SJSA1 (cell line): ENCODE data around the gene MOCOS. TPM values are rescaled to one million over a fixed set of nuclear protein-coding genes. Genes with fewer than 3 reads are reported as not detected.

Experiments used
- DNase-seq, 2 experiments: peaks; one replicate each; pipeline ENCODE4 v3.0.0-alpha.2; 2015 to 2020; ENCODE audit warnings: low spot score in 2 of 2, low read depth in 1 of 2
- H3K27ac ChIP-seq: fragments of 250-450 bp; sonication (Bioruptor Pico); 2 replicates; pipeline ENCODE4 v1.5.1; 2020; ENCODE audit warnings: mild to moderate bottlenecking, moderate library complexity
- H3K27me3 ChIP-seq: fragments of 250-450 bp; sonication (Bioruptor Pico); replicated peaks from 2 replicates; pipeline ENCODE4 v1.5.1; 2020; ENCODE audit warnings: mild to moderate bottlenecking, moderate library complexity
- H3K36me3 ChIP-seq: fragments of 250-450 bp; sonication (Bioruptor Pico); 2 replicates; pipeline ENCODE4 v1.5.1; 2020; ENCODE audit warnings: mild to moderate bottlenecking
- H3K4me1 ChIP-seq: fragments of 250-450 bp; sonication (Bioruptor Pico); replicated peaks from 2 replicates; pipeline ENCODE4 v1.6.1; 2021; ENCODE audit warnings: mild to moderate bottlenecking
- H3K4me3 ChIP-seq: fragments of 250-450 bp; sonication (Bioruptor Pico); 2 replicates; pipeline ENCODE4 v1.5.1; 2020; ENCODE audit warnings: mild to moderate bottlenecking
- H3K9me3 ChIP-seq: fragments of 250-450 bp; sonication (Bioruptor Pico); replicated peaks from 2 replicates; pipeline ENCODE4 v1.5.1; 2020; ENCODE audit warnings: mild to moderate bottlenecking
- total RNA-seq: library from RNA; depleted of rRNA; stranded (reverse); fragments of >200 nt; shearing (Covaris generic); gene quantifications from 2 replicates; pipeline ENCODE4 v1.2.3, GENCODE V29; 2014

MOCOS gene
- total RNA-seq, 1 experiment from 2014 or later = 0.34 TPM

DNA sequence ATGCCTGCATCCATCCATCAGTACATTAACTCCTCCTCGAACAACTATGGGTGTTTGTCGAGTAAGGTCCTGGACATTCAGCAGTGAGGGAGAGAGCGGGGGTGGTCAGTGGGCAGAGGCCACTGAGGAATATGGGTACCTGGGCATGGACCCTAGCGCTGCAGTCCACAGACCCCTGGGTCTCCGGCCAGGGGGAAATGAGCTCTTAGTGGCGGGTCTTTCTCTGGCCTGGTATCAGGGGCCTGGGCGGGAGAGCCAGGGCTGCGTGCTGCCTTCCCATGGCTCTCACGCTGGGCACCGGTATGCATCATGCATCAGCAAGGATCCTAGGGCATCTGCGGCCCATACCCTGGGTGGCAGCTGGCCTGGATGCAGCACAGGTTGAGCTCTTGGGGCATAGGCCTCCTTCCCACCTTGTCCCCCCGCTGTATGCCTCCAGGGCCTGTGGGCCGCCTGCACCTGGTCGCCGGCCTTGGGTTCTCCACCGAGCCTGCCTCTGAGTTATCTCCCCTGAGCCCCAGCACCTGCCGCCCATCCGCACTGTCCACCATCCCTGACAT is 1.3 kb upstream of the MOCOS start:
- H3K9me3 ChIP-seq = no peaks in the 10 kb centered on the region; the same call in 1 of the 2 replicates
- H3K27ac ChIP-seq = no peak overlapping the region
- DNase-seq = no peak
- H3K27me3 ChIP-seq = no peaks in the 10 kb centered on the region
- no peak overlapping the region for H3K4me3 ChIP-seq
- peaks cover 11% of the 10 kb centered on the region for H3K4me1 ChIP-seq
- H3K36me3 ChIP-seq = no peaks in the 10 kb centered on the region

- peak in 1 of 2 experiments; percentile 12 for DNase-seq
- Histone ChIP-seq H3K36me3 (no peaks in the 10 kb centered on the region), H3K27ac (no peak overlapping the region), H3K4me1 (peaks cover 11% of the 10 kb centered on the region), H3K9me3 (no peaks in the 10 kb centered on the region; the same call in 1 of the 2 replicates), H3K27me3 (no peaks in the 10 kb centered on the region), H3K4me3 (peak overlapping the region; percentile 55)
Observed at GRCh38 chr18:36186461-36187192, 670 bp upstream of the MOCOS start.

DNA sequence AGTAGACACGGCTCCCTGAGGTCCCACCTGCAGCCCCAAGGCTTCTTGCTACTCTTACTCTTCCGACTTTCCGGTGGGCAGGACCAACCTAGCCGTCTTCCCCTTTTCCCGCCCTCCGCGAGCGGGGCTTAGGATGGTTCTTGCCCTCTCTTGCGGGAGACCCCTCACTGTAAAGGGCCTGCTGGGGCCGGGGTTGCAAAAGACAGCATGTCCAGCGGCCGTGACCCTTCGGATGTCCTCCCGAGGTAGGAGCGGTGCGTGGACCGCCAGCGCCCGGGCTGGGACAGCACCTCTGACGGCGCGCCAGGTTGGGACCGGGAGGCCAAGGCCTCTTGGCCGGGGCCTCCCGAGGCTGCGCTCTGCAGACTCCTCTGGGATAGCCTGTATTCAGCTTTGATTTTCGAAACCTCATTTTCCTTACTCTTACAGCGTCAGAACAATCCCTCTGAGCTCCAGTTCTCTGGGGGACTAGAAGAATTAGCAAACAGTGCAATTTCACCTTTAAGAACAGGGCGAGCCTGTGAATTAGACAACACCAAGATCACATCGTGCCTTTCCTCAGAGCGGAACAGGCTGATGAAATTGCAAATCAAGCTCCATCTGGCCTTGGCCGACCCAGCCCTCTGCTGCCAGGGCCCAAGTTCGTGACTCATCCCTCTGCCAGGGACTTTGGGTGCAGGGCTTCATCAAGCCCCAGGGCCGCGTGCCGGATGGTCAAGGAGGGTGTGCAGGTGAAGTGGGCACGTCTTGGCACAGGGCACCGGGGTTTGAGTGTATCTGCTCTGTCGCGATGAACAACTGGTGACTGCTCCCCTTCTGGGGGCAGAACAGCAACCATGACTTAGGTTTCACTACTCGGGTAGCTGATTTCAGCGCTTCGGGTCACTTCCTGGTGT is 777 bp downstream of the MOCOS start:
- no peaks in the 10 kb centered on the region for H3K36me3 ChIP-seq
- peak overlapping the region; percentile 55 for H3K4me3 ChIP-seq
- DNase-seq = no peak
- no peaks in the 10 kb centered on the region for H3K27me3 ChIP-seq
- no peak overlapping the region for H3K27ac ChIP-seq
- H3K4me1 ChIP-seq = peaks cover 11% of the 10 kb centered on the region
- H3K9me3 ChIP-seq = no peaks in the 10 kb centered on the region; the same call in 1 of the 2 replicates

DNA sequence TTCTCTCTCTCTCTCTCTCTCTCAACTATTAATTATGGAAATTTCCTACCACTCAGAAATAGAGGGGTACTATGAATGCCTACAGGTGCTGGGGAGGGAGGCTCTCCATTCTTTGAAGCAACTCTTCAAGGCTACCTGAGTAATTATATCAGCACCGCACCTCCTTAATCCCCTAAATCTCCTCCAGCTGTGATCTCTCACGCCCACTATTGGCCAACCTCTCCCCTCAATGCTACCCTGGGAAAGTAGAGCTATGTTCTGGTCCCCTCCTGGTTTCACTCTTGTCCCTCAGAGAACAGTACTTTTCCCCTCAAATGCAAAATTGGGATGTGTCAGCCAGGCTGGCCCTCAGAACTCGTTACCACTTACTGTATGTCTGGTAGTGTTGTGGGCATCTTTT is 1.6 kb downstream of the MOCOS start:
- Histone ChIP-seq H3K27me3 (no peaks in the 10 kb centered on the region), H3K36me3 (no peaks in the 10 kb centered on the region), H3K4me3 (no peak overlapping the region), H3K9me3 (no peaks in the 10 kb centered on the region; the same call in 1 of the 2 replicates), H3K27ac (no peak overlapping the region), H3K4me1 (peaks cover 11% of the 10 kb centered on the region)
- no peak for DNase-seq

DNA sequence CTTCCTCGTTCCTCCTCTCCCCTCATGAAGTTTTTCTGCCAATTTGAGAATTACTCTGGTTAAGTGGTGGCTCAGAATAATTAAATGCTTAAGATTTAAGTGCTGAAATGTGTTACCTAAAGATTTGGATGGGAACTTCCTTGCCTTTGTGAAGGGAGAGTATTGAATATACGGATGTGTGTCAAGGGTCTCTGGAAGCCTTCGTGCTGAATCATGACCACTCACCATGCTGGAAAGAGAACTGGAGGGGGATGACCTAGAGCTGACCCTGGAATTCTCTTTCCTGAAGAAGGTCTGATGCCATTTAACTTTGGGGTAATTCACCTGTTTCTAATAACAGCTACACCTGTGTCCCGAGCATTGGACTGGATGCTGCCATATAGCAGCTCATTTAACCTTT is 2.2 kb downstream of the MOCOS start:
- DNase-seq = no peak
- peaks cover 11% of the 10 kb centered on the region for H3K4me1 ChIP-seq
- no peak overlapping the region for H3K4me3 ChIP-seq

DNA sequence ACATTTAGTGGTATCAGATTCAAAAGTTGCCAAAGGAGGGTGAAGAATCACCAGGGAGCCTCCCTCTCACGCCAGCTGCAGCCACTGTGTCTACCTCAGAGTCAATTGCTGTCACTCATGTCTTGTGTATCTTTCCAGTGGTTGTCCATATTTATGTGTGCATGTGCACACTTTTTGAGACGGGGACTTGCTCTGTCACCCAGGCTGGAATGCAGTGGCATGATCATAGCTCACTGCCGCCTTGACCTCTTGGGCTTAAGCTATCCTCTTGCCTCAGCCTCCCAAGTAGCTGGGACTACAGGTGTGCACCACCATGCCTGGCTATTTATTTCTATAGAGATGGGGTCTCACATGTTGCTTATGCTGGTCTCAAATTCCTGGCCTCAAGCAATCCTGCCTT is 4.0 kb downstream of the MOCOS start:
- DNase-seq = no peak
- no peak overlapping the region for H3K4me3 ChIP-seq
- no peak overlapping the region for H3K27ac ChIP-seq
- H3K27me3 ChIP-seq = no peaks in the 10 kb centered on the region
- H3K36me3 ChIP-seq = no peaks in the 10 kb centered on the region
- peaks cover 11% of the 10 kb centered on the region for H3K4me1 ChIP-seq
- no peaks in the 10 kb centered on the region; the same call in 1 of the 2 replicates for H3K9me3 ChIP-seq

More for the DNA sequence above, 2.2 kb downstream of the MOCOS start:
- no peaks in the 10 kb centered on the region for H3K36me3 ChIP-seq
- H3K27ac ChIP-seq = no peak overlapping the region
- H3K27me3 ChIP-seq = no peaks in the 10 kb centered on the region
- H3K9me3 ChIP-seq = no peaks in the 10 kb centered on the region; the same call in 1 of the 2 replicates

DNA sequence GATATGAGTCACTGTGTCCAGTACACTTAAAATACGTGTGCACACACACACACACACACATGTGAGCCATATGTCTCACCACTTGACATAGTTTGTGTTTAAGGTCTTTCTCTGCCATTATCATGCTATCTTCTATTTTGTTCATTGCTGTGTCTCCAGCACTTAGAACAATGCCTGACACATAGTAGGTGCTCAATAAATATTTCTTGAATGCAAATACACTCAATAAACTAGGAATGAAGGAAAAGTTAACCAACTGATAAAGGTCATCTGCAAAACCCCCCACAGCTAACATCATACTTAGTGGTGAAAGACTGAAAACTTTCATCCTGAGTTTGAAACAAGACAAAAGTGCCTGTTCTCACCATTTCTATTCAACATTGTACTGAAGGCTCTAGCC is 4.4 kb downstream of the MOCOS start:
- H3K36me3 ChIP-seq = no peaks in the 10 kb centered on the region
- H3K27me3 ChIP-seq = no peaks in the 10 kb centered on the region
- H3K4me3 ChIP-seq = no peak overlapping the region
- DNase-seq = no peak
- no peak overlapping the region for H3K27ac ChIP-seq
- H3K4me1 ChIP-seq = peaks cover 10% of the 10 kb centered on the region
- H3K9me3 ChIP-seq = no peaks in the 10 kb centered on the region; the same call in 1 of the 2 replicates

DNA sequence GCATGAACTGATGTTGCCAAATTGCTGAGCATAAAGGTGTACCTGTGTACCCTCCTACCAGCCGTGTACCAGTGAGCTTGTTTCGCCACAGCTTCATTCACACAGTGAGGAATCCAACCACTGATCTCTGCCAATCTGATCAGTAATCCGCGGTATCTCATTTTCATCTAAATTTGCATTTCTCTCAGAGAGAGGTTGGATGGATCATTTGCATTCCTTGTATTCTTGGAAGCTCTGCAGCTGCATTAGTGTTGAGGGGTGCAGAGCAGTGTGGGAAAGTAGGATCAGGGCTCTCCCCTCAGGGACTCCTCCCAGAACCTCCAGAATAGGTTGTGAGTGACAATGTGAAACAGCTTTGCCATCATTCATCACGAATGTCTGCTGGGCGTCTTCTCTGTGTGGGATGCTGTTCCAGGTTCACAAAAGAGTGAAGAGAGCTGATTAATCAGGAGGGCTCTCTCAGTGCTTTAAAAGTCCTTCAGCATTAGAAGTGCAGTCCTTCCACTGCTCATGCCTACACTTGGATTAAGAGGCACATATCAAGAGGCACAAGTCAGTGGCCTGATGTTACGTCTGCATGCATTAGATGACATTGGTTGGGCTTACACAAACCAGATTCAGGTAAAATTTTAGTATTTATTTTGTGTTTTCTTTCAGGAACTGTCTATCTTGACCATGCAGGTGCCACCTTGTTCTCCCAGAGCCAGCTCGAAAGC is 7.5 kb downstream of the MOCOS start:
- Histone ChIP-seq H3K27me3 (no peaks in the 10 kb centered on the region), H3K9me3 (no peaks in the 10 kb centered on the region), H3K27ac (no peak overlapping the region), H3K4me1 (no peaks in the 10 kb centered on the region), H3K36me3 (no peaks in the 10 kb centered on the region), H3K4me3 (no peak overlapping the region)
- DNase-seq = no peak

DNA sequence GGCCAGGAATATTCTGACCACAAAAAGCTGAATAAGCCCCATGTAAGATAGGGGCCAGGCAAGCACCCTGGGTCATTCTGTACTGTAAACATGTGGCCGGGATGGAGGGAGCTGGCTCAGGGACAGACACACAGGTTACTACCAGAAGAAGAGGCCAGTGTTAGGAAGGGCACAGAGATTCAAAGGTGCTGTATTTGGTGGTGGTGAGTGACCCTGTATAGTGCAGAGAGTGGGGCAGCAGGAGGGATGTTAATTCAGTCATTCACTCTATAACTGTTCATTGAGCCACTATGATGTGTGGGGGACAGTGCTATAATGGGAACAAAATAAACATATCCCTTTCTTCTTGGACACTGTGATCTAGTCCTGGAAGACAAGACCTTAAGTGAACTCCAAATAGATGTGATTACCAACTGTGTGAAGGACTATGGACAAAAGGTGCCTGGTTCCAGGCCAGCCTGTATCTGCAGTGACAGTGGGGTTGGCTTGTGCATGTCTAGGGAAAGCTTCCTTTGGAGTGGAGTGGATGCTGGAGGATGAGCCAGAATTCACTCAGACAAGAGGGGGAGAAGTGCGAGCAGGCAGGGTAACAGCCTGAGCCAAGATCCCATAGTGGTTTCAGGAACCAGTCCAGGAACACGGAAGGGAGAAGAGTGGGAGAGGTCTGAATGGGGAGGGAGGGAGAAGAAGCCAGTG is 8.3 kb downstream of the MOCOS start:
- DNase-seq = no peak

DNA sequence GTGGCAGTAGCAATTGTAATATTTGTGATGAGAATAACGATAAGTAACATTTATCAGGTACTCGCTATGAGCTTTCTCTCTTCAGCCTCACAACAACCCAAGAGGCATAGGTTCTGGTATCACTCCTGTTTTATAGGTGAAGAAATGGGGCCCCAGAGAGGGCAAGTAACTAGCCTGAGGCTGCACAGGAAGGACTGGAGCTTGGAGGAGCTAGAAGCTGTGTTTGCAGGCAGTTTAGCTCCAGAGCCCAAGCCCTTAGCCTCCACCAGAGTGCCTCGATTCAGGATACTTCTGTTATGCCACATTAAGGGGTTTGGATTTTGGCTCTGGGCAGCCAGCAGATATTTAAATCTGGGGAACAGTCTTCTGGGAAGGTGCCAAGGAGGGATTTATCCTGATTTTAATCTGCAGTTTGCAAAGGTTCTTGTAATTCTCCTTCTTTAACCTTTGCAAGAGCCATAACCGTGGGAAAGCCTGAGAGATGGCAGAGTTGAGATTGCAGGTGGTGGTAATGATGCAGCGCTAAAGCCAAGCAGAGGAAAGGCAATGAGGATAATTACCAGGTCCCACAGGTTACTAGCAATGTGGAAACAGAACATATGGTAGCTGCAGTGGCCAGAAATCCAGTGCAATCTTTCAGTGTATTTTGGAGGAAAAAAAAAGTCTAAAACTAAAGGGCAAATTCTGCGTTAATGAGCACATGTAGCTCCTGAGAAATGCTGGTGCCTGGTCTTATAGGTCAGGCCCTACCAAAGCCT is 9.1 kb downstream of the MOCOS start:
- Histone ChIP-seq H3K27me3 (no peaks in the 10 kb centered on the region), H3K4me3 (no peak overlapping the region), H3K27ac (no peak overlapping the region), H3K9me3 (no peaks in the 10 kb centered on the region), H3K4me1 (no peaks in the 10 kb centered on the region), H3K36me3 (no peaks in the 10 kb centered on the region)
- no peak for DNase-seq

More for the DNA sequence above, 8.3 kb downstream of the MOCOS start:
- no peaks in the 10 kb centered on the region for H3K27me3 ChIP-seq
- no peak overlapping the region for H3K27ac ChIP-seq
- no peaks in the 10 kb centered on the region for H3K9me3 ChIP-seq
- H3K4me1 ChIP-seq = no peaks in the 10 kb centered on the region
- no peaks in the 10 kb centered on the region for H3K36me3 ChIP-seq
- no peak overlapping the region for H3K4me3 ChIP-seq

- Histone ChIP-seq H3K27ac (no peak overlapping the region), H3K27me3 (no peaks in the 10 kb centered on the region), H3K4me1 (no peaks in the 10 kb centered on the region), H3K36me3 (no peaks in the 10 kb centered on the region), H3K9me3 (no peaks in the 10 kb centered on the region), H3K4me3 (no peak overlapping the region)
- DNase-seq = no peak
Observed at GRCh38 chr18:36197511-36198166, 10.3 kb downstream of the MOCOS start.

DNA sequence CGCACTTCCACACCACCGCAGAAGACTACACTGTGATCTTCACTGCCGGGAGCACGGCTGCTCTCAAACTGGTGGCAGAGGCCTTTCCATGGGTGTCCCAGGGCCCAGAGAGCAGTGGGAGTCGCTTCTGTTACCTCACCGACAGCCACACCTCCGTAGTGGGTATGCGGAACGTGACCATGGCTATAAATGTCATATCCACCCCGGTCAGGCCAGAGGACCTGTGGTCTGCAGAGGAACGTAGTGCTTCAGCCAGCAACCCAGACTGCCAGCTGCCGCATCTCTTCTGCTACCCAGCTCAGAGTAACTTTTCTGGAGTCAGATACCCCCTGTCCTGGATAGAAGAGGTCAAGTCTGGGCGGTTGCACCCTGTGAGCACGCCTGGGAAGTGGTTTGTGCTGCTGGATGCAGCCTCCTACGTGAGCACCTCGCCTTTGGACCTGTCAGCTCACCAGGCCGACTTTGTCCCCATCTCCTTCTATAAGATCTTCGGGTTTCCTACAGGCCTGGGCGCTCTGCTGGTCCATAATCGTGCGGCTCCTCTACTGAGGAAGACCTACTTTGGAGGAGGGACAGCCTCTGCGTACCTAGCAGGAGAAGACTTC is 12.5 kb downstream of the MOCOS start:
- Histone ChIP-seq H3K27ac (no peak overlapping the region), H3K9me3 (no peaks in the 10 kb centered on the region), H3K4me3 (no peak overlapping the region), H3K4me1 (no peaks in the 10 kb centered on the region), H3K27me3 (no peaks in the 10 kb centered on the region), H3K36me3 (no peaks in the 10 kb centered on the region)
- no peak for DNase-seq
